ENCODE results near the gene MED29. TPM values are rescaled to one million over a fixed set of nuclear protein-coding genes. Genes with fewer than 3 reads are reported as not detected.

The MED29 gene
- total and polyA plus RNA-seq, 9 donors = 27.7 to 62.9 (median 55.0) TPM

- no peak for TF ChIP-seq EP300 (IDR thresholded peaks at IDR 0.05)
- no peak for TF ChIP-seq CTCF (IDR thresholded peaks at IDR 0.05)
- no peak for TF ChIP-seq POLR2A (IDR thresholded peaks at IDR 0.05)
- Histone ChIP-seq H3K4me3 (no peak overlapping the region), H3K9me3 (no peaks in the 10 kb centered on the region), H3K27me3 (no peaks in the 10 kb centered on the region), H3K36me3 (no peaks in the 10 kb centered on the region), H3K27ac (no peak overlapping the region), H3K4me1 (ENCODE audit: insufficient read depth) (peaks cover 7% of the 10 kb centered on the region)
- 71 to 79% (median 74%) methylated on average over 8 of the region's 8 CpGs for WGBS, 3 donors
- intact Hi-C loops (cut with DNase I) = loop anchor here in 2 of 4 donors (5.0 to 10.0 kb wide), 2 partner anchors 83 to 86 kb away; partner anchors contain the start of gene EID2B (in 2 of the 2)
- DNase-seq = no peak
These were observed 58.1 kb downstream of the MED29 start for GRCh38 chr19:39449116-39449797.

Small RNA genes lying within 50 kb of the gene (microRNA-seq; reads per million reads assigned to microRNA genes)
- 0 to 0.32 (median 0) reads per million in 3 donors for gene MIR4530

Small RNA genes lying within 50 kb of the gene (small RNA-seq; reads per million reads assigned to genes)
- gene AC011445.2 = not detected
- gene MIR4530 = not detected
- not detected for gene RN7SL566P

Other genes starting within 250 kb of the MED29 start
- 1 to 10 TPM in 1 of 7 donors, under 1 TPM in 2, not detected in 4; 0.20 to 4.4 (median 0.22) TPM for gene NCCRP1, start 194.4 kb upstream of the MED29 start, total RNA-seq
- gene NCCRP1, start 194.4 kb upstream of the MED29 start, polyA plus RNA-seq = under 1 TPM; 0.05 to 0.15 TPM
- gene SYCN, start 187.1 kb upstream of the MED29 start, total RNA-seq = 1 to 10 TPM in 2 of 7 donors, not detected in 5; 1.2 to 2.4 TPM
- gene SYCN, start 187.1 kb upstream of the MED29 start, polyA plus RNA-seq = not detected
- gene IFNL3, start 146.4 kb upstream of the MED29 start, total RNA-seq = not detected
- gene IFNL3, start 146.4 kb upstream of the MED29 start, polyA plus RNA-seq = not detected
- gene IFNL4, start 142.5 kb upstream of the MED29 start, total RNA-seq = under 1 TPM in 2 of 7 donors, not detected in 5; 0.17 to 0.23 TPM
- not detected for gene IFNL4, start 142.5 kb upstream of the MED29 start, polyA plus RNA-seq
- gene IFNL2, start 123.0 kb upstream of the MED29 start, total RNA-seq = not detected
- not detected for gene IFNL2, start 123.0 kb upstream of the MED29 start, polyA plus RNA-seq
- not detected for gene IFNL1, start 95.0 kb upstream of the MED29 start, total RNA-seq
- gene IFNL1, start 95.0 kb upstream of the MED29 start, polyA plus RNA-seq = not detected
- 1 to 10 TPM in 4 of 7 donors, under 1 TPM in 3; 0.12 to 2.2 (median 1.2) TPM for gene LRFN1, start 70.5 kb upstream of the MED29 start, total RNA-seq
- gene LRFN1, start 70.5 kb upstream of the MED29 start, polyA plus RNA-seq = 1 to 10 TPM in 1 of 2 donors, under 1 TPM in 1; 0.40 to 1.2 TPM
- 10 to 100 TPM in 3 of 7 donors, 1 to 10 TPM in 4; 5.6 to 21.9 (median 9.9) TPM for gene GMFG, start 55.3 kb upstream of the MED29 start, total RNA-seq
- 10 to 100 TPM; 20.5 to 39.7 TPM for gene GMFG, start 55.3 kb upstream of the MED29 start, polyA plus RNA-seq
- gene SAMD4B, start 49.0 kb upstream of the MED29 start, total RNA-seq = 100 to 1,000 TPM in 5 of 7 donors, 10 to 100 TPM in 2; 59.0 to 139 (median 110) TPM
- gene SAMD4B, start 49.0 kb upstream of the MED29 start, polyA plus RNA-seq = 100 to 1,000 TPM in 1 of 2 donors, 10 to 100 TPM in 1; 64.4 to 119 TPM
- 10 to 100 TPM; 31.0 to 60.2 (median 47.4) TPM for gene PAF1, start 272 bp upstream of the MED29 start, total RNA-seq
- 10 to 100 TPM; 52.7 to 78.1 TPM for gene PAF1, start 272 bp upstream of the MED29 start, polyA plus RNA-seq
- 100 to 1,000 TPM in 6 of 7 donors, 10 to 100 TPM in 1; 78.1 to 995 (median 152) TPM for gene ZFP36, start 15.5 kb downstream of the MED29 start, total RNA-seq
- gene ZFP36, start 15.5 kb downstream of the MED29 start, polyA plus RNA-seq = 100 to 1,000 TPM; 204 to 320 TPM
- 10 to 100 TPM in 6 of 7 donors, 1 to 10 TPM in 1; 8.6 to 68.0 (median 33.9) TPM for gene PLEKHG2, start 21.3 kb downstream of the MED29 start, total RNA-seq
- 10 to 100 TPM; 12.9 to 23.0 TPM for gene PLEKHG2, start 21.3 kb downstream of the MED29 start, polyA plus RNA-seq
- gene RPS16, start 44.6 kb downstream of the MED29 start, total RNA-seq = 1,000 to 10,000 TPM; 3,321 to 5,287 (median 4,531) TPM
- gene RPS16, start 44.6 kb downstream of the MED29 start, polyA plus RNA-seq = 1,000 to 10,000 TPM; 2,348 to 7,403 TPM
- gene SUPT5H, start 54.2 kb downstream of the MED29 start, total RNA-seq = 100 to 1,000 TPM in 4 of 7 donors, 10 to 100 TPM in 3; 51.4 to 127 (median 101) TPM
- gene SUPT5H, start 54.2 kb downstream of the MED29 start, polyA plus RNA-seq = 100 to 1,000 TPM in 1 of 2 donors, 10 to 100 TPM in 1; 98.8 to 163 TPM
- 10 to 100 TPM; 31.5 to 59.9 (median 51.4) TPM for gene TIMM50, start 89.5 kb downstream of the MED29 start, total RNA-seq
- 10 to 100 TPM; 41.2 to 48.3 TPM for gene TIMM50, start 89.5 kb downstream of the MED29 start, polyA plus RNA-seq
- under 1 TPM in 3 of 7 donors, not detected in 4; 0.10 to 0.33 (median 0.24) TPM for gene DLL3, start 107.6 kb downstream of the MED29 start, total RNA-seq
- gene DLL3, start 107.6 kb downstream of the MED29 start, polyA plus RNA-seq = under 1 TPM; 0.10 to 0.22 TPM
- under 1 TPM in 1 of 7 donors, not detected in 6; 0.27 TPM for gene SELENOV, start 123.8 kb downstream of the MED29 start, total RNA-seq
- gene SELENOV, start 123.8 kb downstream of the MED29 start, polyA plus RNA-seq = under 1 TPM in 1 of 2 donors, not detected in 1; 0.39 TPM
- 1 to 10 TPM; 3.1 to 7.0 (median 6.2) TPM for gene EID2B, start 141.5 kb downstream of the MED29 start, total RNA-seq
- gene EID2B, start 141.5 kb downstream of the MED29 start, polyA plus RNA-seq = 1 to 10 TPM; 2.3 to 7.5 TPM
- gene EID2, start 148.8 kb downstream of the MED29 start, total RNA-seq = 10 to 100 TPM in 5 of 7 donors, 1 to 10 TPM in 2; 6.9 to 17.0 (median 13.1) TPM
- 10 to 100 TPM; 10.5 to 13.5 TPM for gene EID2, start 148.8 kb downstream of the MED29 start, polyA plus RNA-seq
- not detected for gene LGALS13, start 211.1 kb downstream of the MED29 start, total RNA-seq
- gene LGALS13, start 211.1 kb downstream of the MED29 start, polyA plus RNA-seq = not detected

Data from ovary (tissue), 9 donors.